Mammary epithelial cell (primary cell): Measurements from ENCODE around the gene WDTC1.
"Not testable (repeated sequence)": the region's sequence is repeated elsewhere in the genome, so short reads cannot be mapped to it uniquely, and the experiment has no call there.

Source experiments
- CTCF ChIP-seq, 2 donors: IDR thresholded peaks in 1 of 2; conservative IDR thresholded peaks in 1 of 2; 2 replicates each; pipeline ENCODE4 v1.5.1; 2011 to 2012; ENCODE audit warnings: inconsistent platforms in 2 of 2, low read length in 2 of 2, mild to moderate bottlenecking in 2 of 2, control low read depth in 1 of 2, low read depth in 1 of 2; ENCODE audit not compliant: insufficient read depth in 1 of 2; ENCODE audit errors: extremely low read depth in 1 of 2
- EZH2 ChIP-seq: IDR thresholded peaks from 2 replicates; pipeline ENCODE4 v1.6.1; 2012; ENCODE audit warnings: low read length, inconsistent platforms, borderline replicate concordance

- not testable (repeated sequence) for TF ChIP-seq CTCF (conservative IDR thresholded peaks at IDR 0.05 in 1 of 2, IDR thresholded peaks at IDR 0.05 in 1 of 2; ENCODE audit: extremely low read depth in 1 of 2, insufficient read depth in 1 of 2, low read depth in 1 of 2, low read length in 2 of 2); EZH2
These were observed 27.2 kb upstream of the WDTC1 start for GRCh38 chr1:27207238-27207637.
